HK-2 (cell line): ENCODE data around the gene IGFL3.
"Not testable (repeated sequence)": the region's sequence is repeated elsewhere in the genome, so short reads cannot be mapped to it uniquely, and the experiment has no call there.

Experiments
- DNase-seq: peaks from one replicate; pipeline ENCODE4 v3.0.0-alpha.2; 2018; ENCODE audit not compliant: unreplicated experiment

Gene IGFL3

GRCh38 chr19:46125447-46125846 lies 959 bp upstream of the IGFL3 start:
- DNase-seq = no peak

GRCh38 chr19:46118136-46118535 lies 6.4 kb downstream of the IGFL3 start:
- no peak for DNase-seq

- no peak for DNase-seq
These were observed 8.4 kb downstream of the IGFL3 start for GRCh38 chr19:46116121-46116520.

GRCh38 chr19:46115396-46116106 lies 8.9 kb downstream of the IGFL3 start:
- peak; percentile 15 for DNase-seq

- DNase-seq = no peak
These were observed 10.8 kb downstream of the IGFL3 start for GRCh38 chr19:46113726-46114125.

GRCh38 chr19:46112527-46112926 lies 12.0 kb downstream of the IGFL3 start:
- no peak for DNase-seq

- no peak for DNase-seq
These were observed 13.1 kb downstream of the IGFL3 start for GRCh38 chr19:46111376-46111775.

GRCh38 chr19:46109876-46110275 lies 14.6 kb downstream of the IGFL3 start:
- DNase-seq = no peak

GRCh38 chr19:46107371-46107770 lies 17.1 kb downstream of the IGFL3 start:
- no peak for DNase-seq

GRCh38 chr19:46102333-46102732 lies 22.2 kb downstream of the IGFL3 start:
- not testable (repeated sequence) for DNase-seq

GRCh38 chr19:46101293-46101692 lies 23.2 kb downstream of the IGFL3 start:
- no peak for DNase-seq

- no peak for DNase-seq
These were observed 24.1 kb downstream of the IGFL3 start for GRCh38 chr19:46100344-46100743.

GRCh38 chr19:46090444-46090843 lies 34.0 kb downstream of the IGFL3 start:
- DNase-seq = no peak

- DNase-seq = no peak
These were observed 35.1 kb downstream of the IGFL3 start for GRCh38 chr19:46089432-46089831.

- DNase-seq = no peak
These were observed 36.4 kb downstream of the IGFL3 start for GRCh38 chr19:46088101-46088500.

GRCh38 chr19:46085888-46086287 lies 38.6 kb downstream of the IGFL3 start:
- no peak for DNase-seq

GRCh38 chr19:46082728-46083050 lies 41.8 kb downstream of the IGFL3 start:
- DNase-seq = no peak

- no peak for DNase-seq
These were observed 42.4 kb downstream of the IGFL3 start for GRCh38 chr19:46081928-46082727.

- DNase-seq = peak; percentile 85
These were observed 43.9 kb downstream of the IGFL3 start for GRCh38 chr19:46080561-46080960.

GRCh38 chr19:46079576-46079975 lies 44.9 kb downstream of the IGFL3 start:
- no peak for DNase-seq

- DNase-seq = not testable (repeated sequence)
These were observed 45.7 kb downstream of the IGFL3 start for GRCh38 chr19:46078573-46079332.

- DNase-seq = no peak
These were observed 46.7 kb downstream of the IGFL3 start for GRCh38 chr19:46077815-46078167.
